ENCODE data around the gene RNF111. TPM values are rescaled to one million over a fixed set of nuclear protein-coding genes. Genes with fewer than 3 reads are reported as not detected.
"Not testable (repeated sequence)": the region's sequence is repeated elsewhere in the genome, so short reads cannot be mapped to it uniquely, and the experiment has no call there.

The RNF111 gene
- total RNA-seq, 1 donor from 2014 or later: 35.3 TPM

DNA sequence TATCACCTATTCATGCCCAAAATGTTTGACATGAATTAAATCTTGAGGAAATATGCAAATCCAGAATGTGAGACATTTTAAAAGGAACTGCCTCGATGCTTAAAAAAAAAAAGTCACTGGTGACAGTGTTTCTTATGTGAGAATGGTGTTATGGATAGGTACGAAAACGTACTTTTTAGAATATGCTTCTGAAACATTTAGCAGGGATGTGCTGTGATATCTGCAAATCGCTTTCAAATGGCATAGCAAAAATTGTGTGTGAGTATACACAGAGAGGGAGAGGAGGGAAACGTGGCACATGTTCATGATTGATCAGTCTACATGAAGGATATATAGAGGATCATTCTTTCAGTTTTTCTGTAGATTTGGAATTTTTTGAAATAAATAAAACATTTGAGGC is 133.5 kb downstream of the RNF111 start:
- no peak for DNase-seq
- intact Hi-C loops (cut with DNase I): no loop called here
- TF ChIP-seq, protein P1, sequence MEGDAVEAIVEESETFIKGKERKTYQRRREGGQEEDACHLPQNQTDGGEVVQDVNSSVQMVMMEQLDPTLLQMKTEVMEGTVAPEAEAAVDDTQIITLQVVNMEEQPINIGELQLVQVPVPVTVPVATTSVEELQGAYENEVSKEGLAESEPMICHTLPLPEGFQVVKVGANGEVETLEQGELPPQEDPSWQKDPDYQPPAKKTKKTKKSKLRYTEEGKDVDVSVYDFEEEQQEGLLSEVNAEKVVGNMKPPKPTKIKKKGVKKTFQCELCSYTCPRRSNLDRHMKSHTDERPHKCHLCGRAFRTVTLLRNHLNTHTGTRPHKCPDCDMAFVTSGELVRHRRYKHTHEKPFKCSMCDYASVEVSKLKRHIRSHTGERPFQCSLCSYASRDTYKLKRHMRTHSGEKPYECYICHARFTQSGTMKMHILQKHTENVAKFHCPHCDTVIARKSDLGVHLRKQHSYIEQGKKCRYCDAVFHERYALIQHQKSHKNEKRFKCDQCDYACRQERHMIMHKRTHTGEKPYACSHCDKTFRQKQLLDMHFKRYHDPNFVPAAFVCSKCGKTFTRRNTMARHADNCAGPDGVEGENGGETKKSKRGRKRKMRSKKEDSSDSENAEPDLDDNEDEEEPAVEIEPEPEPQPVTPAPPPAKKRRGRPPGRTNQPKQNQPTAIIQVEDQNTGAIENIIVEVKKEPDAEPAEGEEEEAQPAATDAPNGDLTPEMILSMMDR (IDR thresholded peaks at IDR 0.05): no peak
- Histone ChIP-seq H3K36me3 (no peaks in the 10 kb centered on the region), H3K4me1 (no peaks in the 10 kb centered on the region), H3K27me3 (no peaks in the 10 kb centered on the region), H3K4me3 (no peak overlapping the region), H3K9me3 (no peaks in the 10 kb centered on the region), H3K27ac (no peak overlapping the region)
- no peak for ATAC-seq

DNA sequence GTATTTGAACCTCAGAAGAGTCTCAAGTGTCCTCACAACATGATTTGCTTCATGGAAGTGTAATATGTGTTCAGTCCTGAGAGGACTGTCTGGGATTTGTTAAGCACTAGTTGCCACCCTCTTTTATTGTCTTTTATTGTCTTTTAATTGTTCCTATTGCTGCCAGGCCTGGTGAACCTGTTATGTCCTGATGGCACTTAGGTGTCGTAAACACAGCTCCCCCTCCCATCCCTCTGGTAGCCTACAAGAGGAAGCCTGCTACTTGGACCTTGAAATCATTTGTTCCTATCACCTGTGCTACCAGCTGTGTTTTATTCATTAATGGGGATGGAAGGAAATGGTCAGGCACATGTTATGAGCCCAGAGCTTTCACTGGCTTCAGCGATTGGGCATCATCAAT is 136.8 kb downstream of the RNF111 start:
- TF ChIP-seq, protein P1 (IDR thresholded peaks at IDR 0.05): no peak
- H3K27me3 ChIP-seq: no peaks in the 10 kb centered on the region
- ATAC-seq (no peak), DNase-seq (no peak)
- H3K36me3 ChIP-seq: no peaks in the 10 kb centered on the region
- no peaks in the 10 kb centered on the region for H3K9me3 ChIP-seq
- intact Hi-C loops (cut with DNase I): no loop called here
- H3K4me3 ChIP-seq: no peak overlapping the region
- H3K27ac ChIP-seq: no peak overlapping the region
- H3K4me1 ChIP-seq: no peaks in the 10 kb centered on the region

DNA sequence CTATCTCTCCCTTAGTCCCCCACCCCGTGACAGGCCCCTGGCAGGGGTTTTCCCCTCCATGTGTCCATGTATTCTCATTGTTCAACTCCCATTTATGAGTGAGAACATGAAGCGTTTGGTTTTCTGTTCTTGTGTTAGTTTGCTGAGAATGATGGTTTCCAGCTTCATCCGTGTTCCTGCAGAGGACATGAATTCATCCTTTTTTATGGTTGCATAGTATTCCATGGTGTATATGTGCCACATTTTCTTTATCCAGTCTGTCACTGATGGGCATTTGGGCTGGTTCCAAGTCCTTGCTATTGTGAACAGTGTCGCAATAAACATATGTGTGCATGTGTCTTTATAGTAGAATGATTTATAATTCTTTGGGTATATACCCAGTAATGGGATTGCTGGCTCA is 138.2 kb downstream of the RNF111 start:
- H3K27ac ChIP-seq; H3K36me3 ChIP-seq; H3K27me3 ChIP-seq; H3K4me3 ChIP-seq; DNase-seq; H3K4me1 ChIP-seq; ATAC-seq; H3K9me3 ChIP-seq; intact Hi-C loops (cut with DNase I): not testable (repeated sequence)

DNA sequence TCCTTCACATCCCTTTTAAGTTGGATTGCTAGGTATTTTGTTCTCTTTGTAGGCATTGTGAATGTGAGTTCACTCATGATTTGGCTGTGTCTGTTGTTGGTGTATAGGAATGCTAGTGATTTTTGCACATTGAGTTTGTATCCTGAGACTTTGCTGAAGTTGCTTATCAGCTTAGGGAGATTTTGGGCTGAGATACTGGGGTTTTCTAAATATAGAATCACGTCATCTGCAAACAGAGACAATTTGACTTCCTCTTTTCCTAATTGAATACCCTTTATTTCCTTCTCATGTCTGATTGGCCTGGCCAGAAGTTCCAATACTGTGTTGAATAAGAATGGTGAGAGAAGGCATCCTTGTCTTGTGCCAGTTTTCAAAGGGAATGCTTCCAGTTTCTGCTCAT is 139.8 kb downstream of the RNF111 start:
- H3K9me3 ChIP-seq; H3K4me1 ChIP-seq; DNase-seq; H3K27me3 ChIP-seq; intact Hi-C loops (cut with DNase I); H3K4me3 ChIP-seq; H3K36me3 ChIP-seq; ATAC-seq; H3K27ac ChIP-seq: not testable (repeated sequence)

DNA sequence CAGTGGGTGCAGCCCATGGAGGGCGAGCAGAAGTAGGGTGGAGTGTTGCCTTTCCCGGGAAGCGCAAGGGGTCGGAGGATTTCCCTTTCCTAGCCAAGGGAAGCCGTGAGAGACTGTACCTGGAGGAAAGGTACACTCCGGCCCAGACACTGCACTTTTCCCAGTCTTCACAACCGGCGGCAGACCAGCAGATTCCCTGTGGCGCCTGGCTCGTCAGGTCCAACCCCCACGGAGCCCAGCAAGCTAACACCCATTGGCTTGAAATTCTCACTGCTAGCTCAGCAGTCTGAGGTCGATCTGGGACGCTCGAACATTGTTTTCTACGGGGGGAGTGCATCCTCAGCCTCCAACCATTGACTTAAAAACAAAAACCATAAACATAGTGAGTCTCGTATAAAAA is 144.0 kb downstream of the RNF111 start:
- Histone ChIP-seq H3K4me1 (no peaks in the 10 kb centered on the region), H3K9me3 (no peaks in the 10 kb centered on the region), H3K27me3 (no peaks in the 10 kb centered on the region), H3K4me3 (no peak overlapping the region), H3K36me3 (peaks cover 23% of the 10 kb centered on the region), H3K27ac (no peak overlapping the region)
- TF ChIP-seq, protein P1 (IDR thresholded peaks at IDR 0.05): no peak
- ATAC-seq (no peak), DNase-seq (no peak)
- intact Hi-C loops (cut with DNase I): no loop called here

DNA sequence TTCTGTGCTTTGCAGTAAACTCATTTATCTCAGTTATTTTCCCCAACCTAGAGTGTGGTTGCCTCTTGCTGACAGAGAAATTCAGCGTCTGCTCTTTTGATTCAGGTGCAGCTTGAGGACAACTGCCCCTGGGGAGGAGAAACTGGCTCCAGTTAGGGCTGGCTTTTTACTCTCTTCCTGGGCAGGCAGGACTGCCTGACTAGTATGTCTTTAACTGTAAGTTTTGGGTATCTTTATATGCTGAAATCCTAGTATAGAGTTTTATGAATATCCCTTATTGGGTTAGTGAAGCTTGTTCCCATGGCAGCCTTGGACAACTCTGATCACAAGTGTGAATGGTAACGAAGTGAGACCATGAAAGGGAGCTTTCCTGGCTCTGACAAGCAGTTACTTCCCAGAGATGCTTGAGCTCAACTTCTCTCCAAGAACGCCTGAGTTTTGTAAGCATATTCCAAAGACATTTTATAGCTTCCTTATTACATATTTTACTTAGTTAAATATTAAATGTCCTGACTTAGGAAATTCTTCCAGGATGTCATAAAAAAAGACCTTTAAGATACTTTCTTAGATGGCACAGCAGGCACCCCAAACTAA is 144.6 kb downstream of the RNF111 start:
- Histone ChIP-seq H3K27me3 (no peaks in the 10 kb centered on the region), H3K27ac (no peak overlapping the region), H3K9me3 (no peaks in the 10 kb centered on the region), H3K4me3 (no peak overlapping the region), H3K36me3 (peaks cover 29% of the 10 kb centered on the region), H3K4me1 (no peaks in the 10 kb centered on the region)
- ATAC-seq: no peak
- TF ChIP-seq, protein P1 (IDR thresholded peaks at IDR 0.05): no peak
- intact Hi-C loops (cut with DNase I): no loop called here
- DNase-seq: no peak

DNA sequence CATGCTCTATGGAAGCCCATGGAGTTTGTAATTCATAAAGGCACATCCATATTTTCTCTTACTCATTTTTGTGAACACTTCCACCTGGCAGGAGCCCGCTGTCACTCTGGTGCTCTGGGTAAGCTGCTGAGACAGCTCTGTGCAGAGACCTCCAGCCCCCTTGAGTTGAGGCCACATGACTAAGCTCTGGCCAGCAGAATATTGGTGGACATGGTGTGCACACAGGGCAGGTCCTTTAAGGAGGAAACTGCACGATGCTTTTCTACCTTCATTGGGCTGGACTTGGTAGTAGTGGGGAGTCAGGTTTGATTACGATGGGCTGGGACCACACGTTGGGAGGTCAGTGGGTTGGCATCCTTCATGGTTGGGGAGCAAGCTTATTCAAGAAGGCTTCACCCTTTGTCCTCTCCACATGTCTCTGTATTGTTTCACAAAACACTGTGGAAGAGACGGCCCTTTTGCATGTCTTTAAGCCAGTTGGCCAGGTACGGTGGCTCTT is 146.5 kb downstream of the RNF111 start:
- Histone ChIP-seq H3K9me3 (no peaks in the 10 kb centered on the region), H3K27me3 (no peaks in the 10 kb centered on the region), H3K27ac (no peak overlapping the region), H3K4me3 (no peak overlapping the region), H3K36me3 (peaks cover 38% of the 10 kb centered on the region), H3K4me1 (no peaks in the 10 kb centered on the region)
- ATAC-seq: no peak
- no peak for DNase-seq
- TF ChIP-seq, protein P1 (IDR thresholded peaks at IDR 0.05): no peak
- intact Hi-C loops (cut with DNase I): no loop called here

All from upper lobe of right lung (tissue), 1 donor.